HG03175 (cell line): Measurements from ENCODE around the gene FRS3.

Source experiments
- ATAC-seq: cut with Tn5 transposase; IDR thresholded peaks from one replicate; pipeline ENCODE4 v1.9.1; 2021; ENCODE audit warnings: mild to moderate bottlenecking, moderate library complexity; ENCODE audit not compliant: unreplicated experiment

The FRS3 gene

DNA sequence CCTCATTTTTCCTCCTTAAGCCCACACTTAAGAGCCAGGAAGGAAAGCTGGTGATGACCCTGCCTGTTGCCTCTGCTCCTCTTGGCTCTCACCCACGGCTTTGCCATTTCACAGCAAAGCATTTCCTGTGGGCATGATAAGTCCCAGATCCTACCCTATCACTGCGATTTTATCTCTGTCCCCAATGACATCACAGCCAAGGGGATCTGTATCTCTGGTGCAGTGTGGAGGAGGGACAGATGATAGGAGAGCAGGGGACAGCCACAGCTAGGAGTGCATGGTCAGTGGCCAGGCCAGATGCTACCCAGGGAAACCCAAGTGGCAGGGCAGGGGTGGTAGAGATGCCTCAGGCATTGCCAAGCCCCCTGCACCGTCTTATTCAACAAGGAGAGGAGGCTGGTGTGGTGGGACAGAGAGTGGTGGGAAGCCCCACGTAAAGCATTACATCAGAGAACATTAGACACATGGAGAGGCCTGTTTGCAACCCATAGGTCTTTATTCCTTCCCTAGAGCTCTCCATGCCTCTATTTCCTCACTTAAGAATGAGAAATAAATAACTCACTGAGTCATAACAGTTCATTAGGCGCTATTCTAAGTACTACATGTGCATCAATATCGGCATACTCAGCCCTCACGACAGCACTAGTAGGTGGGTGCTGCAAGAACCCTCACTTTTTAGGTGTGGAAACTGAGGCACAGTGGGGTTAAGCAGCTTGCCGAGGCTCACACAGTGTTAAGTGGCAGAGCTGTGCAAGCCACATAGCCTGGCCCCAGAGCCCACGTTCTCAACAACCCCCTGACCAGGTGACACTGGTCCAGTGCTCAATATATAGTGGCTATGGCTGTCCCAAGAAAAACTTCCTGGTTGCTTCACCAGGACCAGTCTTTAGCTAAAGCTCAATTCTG is 48.9 kb downstream of the FRS3 start:
- no peak for ATAC-seq

DNA sequence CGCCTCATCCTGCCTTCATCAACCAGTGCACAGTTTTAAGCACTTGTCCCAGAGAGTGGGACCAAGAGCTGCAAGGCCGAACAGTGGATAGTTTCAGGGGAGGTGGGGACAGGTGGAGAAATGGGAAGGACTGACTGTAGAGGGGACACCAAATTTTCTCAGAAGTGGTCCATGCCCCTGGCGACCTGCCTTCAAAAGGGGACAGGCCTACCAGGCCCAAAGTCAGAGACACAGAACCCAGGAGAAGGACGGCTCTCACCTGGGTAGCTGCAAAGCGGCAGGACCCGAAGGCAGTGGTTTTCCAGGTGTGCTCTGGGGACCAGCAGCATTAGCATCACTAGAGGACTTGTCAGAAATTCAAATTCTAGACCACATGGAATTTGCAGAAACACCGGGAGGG is 50.1 kb downstream of the FRS3 start:
- ATAC-seq: no peak

DNA sequence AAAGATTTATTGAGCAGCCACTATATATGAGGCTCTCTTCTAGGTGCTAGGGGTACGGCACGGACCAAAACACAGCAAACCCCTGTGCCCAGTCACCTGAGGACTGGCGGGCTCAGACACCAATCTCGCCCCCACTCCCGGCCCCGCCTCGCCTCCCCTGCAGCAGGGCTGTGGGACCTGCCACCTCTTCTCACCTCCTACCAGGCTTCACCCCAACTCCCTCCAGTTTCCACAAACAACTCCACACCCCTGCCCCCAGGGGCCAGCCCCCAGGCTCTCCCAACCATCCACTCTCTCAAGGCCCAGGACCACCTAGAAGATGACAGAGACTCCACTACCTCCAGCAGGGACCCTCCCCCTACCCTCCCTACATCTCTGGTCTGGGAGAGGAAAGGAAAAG is 50.7 kb downstream of the FRS3 start:
- ATAC-seq: no peak

DNA sequence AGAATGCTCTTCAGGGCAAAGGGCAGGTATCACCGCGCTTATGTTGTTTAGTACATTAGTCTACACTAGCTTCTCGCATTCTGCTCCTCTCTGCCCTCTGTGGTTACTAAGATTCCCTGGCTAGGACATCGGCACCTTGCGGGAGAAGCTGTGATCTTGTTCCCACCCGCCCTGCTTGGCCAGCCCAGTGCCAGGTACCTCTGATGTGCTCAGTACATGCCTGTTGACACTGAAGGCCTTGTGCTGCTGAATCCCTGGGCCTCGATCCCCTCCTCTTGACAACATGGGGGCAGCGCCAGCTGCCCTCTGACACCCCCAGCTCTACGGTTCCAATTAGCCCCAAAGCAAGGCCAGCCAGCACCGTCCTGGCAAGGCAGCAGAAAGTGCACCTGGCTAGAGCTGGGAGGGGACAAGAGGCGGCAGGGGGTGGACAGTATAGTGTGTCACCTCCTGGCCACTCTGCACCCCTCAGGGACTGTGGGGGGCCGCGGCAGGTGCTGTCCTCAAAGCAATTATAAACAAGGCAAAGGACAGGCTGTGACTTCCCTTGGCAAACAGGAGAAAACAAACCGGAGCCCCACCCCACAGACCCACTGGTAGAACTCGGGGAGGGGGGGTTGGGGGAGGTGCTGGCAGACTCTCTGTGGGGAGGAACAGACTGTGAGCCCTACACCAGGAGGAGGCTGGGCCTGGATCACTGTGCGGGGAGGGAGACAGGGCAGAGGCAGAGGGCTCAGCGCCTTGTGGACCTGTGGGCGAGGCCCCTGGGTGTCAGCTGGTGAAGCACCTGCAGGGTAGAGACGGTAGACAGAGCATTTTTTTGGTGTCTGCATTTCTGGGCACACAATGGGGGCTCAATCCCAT is 51.4 kb downstream of the FRS3 start:
- ATAC-seq: no peak

DNA sequence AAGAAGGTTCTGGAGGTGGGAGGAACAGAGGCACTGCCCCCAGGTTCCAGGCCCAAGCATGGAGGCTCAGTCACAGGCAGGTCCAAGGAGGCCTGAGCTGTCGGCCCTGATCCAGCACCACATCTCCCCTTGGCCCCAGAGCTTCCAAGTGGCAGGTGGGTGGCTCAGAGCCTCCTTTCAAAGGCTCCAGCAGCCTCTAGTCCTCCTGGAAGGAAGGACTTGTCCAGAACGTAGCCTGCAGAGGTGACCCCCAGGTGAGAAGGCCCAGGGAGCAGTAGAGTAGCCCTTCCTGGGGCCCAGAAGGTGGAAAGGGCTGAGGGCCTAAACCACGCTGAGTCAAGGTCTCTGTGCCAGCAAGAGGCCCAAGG is 52.0 kb downstream of the FRS3 start:
- ATAC-seq: no peak

DNA sequence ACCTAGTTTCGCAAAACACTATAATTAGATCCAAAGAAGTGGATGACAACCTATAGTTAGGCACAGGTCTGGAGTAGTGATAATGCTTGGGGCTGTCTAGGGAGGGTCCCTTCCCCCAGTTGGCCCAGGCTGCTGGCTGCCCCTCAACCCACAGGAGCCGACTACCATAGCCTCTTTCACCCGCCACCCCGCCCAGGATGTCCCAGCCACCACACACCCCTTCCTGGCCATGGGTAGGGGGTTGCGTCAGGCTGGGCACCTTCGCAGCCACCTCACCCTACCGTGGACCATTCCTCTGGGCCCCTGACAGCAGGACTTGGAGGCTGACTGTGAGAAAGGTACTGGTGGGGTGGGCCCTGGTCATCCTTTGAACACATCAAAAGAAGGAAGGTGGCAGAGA is 52.8 kb downstream of the FRS3 start:
- no peak for ATAC-seq

DNA sequence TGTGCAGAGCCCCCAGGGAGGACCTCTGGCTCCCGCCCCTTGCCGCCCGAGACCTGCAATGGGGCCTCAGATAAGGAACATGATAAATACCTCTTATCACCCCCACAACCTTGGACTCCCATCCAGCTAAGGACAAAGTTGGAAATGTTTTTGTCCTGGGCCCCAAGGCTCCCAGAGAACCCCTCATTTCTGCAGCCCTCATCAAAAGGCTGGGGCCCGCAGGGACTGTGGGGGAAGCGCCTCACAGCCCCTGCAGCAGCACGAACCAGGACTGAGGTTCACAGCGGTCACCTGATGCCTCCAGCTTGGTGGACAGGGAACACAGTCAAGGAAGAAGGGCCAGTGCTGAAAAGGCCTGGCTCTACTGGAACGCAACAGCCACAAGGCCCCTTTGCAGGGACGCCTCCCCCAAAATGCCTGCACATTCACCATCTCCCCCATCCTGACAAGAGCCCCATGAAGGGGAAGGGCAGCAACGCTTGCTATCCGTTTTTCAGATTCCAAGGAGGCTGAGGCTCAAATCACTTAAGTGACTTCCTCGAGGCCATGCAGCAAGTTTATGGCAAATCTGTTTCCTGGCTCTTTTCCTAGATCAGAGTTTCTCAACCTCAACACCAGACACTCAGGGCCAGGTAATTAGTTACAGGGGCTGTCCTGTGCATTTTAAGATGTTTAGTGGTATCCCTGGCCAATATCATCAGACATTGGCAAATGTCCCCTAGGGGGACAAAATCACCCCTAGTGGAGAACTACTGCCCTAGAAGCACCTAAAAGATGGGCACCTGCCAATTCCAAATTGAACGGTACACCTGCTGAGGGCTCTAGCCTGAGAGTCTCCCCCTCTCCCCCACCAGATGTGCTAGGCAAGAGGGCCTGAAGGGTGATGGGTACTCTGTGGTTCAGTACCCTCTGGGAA is 54.9 kb downstream of the FRS3 start:
- ATAC-seq: no peak

DNA sequence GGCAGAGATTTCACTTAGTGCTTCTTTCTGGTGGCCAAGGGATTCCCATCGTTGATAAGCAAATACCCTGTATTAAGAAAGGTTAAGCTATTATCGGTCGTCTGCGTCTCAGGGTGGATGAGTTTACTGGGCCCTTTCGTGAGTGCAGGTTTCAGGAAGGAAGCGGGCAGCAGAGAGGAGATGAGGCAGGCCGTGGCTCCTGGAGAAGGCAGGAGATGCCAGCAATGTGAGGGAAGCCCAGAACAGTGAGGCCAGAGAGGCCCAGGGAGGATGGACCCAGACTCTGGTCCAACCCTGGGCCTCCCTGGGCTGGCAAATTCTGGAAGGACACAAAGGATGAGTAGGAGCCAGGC is 55.5 kb downstream of the FRS3 start:
- ATAC-seq: no peak

DNA sequence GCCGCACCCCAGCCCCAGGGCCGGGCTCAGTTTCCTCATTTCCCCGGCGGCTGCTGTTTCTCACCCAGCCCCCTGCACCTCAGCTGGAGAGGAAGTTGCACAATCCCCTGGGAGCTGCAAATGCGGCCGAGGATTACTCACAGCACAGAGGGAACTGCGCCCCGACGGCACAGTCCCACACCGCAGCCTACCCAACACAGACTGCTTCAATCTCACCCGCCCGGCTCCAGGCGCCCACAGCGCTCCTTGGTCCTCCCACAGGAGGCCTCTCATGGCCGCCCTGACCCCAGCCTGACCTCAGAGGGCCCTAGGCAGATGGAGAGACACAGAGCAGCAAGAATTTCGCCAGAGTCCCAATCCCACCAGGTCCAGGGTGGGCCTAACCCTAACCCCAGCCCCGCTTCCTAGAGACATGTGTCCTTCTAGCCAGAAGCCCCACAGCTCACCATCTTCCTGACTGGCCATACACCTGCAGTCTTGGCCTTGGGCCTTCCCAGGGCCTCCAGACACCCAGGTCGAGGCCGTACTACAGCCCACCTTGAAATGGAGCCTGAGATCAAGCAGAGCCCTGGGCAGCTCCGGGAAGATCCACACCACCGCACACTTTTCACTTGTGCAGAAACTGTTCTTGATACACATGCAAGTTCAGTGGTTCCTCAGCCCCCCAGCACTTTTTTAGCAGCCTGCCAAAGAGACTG is 56.0 kb downstream of the FRS3 start:
- ATAC-seq: peak; percentile 83

DNA sequence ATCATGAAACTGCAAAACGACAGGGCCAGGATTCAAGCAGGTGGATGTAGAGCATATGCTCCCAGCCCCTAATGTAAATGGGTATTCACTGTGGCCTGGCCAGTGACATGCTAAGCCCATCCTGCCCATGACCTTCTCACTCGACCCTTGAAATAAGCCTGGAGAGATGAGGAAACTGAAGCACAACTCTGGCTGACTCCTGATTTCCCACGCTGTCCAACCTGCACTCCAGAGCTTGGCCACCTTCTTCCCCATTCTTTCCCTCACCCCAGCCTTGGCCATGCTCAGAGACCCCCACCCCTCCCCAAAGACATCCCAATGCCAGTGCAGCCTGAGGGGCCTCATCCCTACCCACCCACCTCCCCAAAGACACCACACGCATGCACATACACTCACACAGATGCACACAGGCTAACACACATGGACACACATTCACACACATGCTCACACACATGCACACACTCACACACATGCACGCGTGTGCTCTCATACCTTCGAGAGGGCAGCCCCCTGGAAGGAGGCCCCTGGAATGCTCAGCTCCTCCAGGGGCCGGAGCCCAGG is 56.7 kb downstream of the FRS3 start:
- ATAC-seq: no peak

DNA sequence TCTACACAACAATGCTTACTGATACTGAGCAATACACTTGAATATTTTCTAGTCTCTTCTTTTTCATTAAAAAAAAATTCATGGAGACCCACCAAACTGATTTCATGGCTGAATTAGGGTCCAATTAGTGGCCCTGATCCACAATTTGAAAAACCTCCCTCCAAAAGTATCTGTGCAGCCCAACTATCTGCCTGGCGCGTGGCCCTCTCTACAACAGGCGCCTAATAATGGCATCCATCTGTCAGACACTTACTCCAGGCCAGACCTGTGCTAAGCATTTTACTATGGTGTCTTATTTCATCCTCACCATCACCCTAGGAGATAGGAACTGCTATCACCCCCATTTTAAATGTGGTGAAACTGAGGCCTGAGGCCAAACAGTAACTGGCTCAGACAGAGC is 58.3 kb downstream of the FRS3 start:
- no peak for ATAC-seq

DNA sequence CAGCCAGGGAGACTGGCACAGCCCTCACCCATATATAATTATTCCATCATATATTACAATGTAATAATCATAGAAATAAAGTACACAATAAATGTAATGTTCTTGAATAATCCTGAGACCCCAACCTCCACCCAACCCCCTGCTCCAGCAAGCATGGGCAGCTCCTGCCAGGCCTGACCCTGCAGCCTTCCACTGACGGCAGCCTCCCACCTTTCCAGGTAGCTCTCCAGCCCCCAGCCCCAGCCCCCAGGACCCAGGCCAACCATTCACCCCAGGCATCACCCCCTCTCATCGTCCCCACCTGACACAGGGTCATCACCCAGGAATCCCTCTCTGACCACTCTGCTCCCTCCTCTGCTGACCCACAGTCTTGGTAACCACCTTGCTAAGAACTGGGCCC is 58.9 kb downstream of the FRS3 start:
- no peak for ATAC-seq

DNA sequence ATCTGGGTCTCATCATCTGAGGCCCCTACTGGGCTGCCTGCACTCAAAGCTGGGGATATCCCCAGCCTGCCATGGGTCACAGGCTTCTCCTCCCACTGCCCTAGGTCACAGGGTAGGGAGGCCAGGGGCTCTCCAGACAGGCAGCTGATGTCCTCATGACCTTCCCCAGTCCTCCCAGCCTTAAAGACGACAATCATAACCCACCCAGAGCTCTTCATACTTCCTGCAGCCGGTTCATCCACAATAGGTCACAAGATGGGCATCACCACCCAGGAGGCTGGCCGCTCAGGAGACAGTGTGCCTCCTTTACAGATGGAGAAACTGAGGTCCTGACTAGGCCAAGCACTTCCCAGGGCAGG is 59.5 kb downstream of the FRS3 start:
- ATAC-seq: no peak
